GM18861 (cell line): Measurements from ENCODE around the gene PDLIM7.

Experiments used
- ATAC-seq: cut with Tn5 transposase; IDR thresholded peaks from one replicate; pipeline ENCODE4 v1.9.1; 2021; ENCODE audit not compliant: unreplicated experiment

Gene PDLIM7

DNA sequence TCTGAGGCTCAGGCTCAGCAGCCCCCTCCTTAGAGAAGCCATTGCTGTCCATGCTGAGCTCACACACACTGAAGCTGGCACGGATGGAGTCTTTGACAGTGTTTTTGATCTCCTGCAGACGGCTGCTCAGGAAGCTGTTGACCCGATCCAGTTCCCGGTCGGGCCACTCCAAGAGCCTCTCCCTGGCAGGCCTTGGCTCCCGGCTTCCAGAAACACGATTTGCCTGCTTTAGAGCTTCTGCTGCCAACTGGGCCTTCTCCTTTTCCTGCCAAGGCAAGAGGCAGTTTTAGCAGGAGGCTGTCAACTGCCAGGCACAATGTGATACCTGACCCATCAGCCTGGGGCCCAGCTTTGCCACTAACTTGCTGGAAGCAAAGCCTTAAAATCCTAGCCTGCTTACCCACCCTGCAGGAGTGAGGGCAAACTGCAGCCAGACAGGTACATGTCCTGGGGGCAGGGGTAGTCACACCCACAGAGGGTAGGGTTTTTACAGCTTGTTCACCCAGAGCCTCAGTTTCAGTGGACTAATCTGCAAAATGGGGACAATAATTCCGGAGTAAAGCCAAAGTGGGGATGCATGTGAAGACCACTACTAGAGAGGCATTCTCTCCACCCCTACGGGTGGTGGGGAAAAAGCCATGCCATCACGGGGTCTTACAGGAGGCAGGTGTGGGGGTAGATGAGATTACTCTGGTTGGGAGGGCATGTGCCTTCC lies 27.7 kb upstream of the PDLIM7 start:
- ATAC-seq, result no peak

- ATAC-seq, result no peak
Observed at GRCh38 chr5:177524539-177524900, 27.1 kb upstream of the PDLIM7 start.

DNA sequence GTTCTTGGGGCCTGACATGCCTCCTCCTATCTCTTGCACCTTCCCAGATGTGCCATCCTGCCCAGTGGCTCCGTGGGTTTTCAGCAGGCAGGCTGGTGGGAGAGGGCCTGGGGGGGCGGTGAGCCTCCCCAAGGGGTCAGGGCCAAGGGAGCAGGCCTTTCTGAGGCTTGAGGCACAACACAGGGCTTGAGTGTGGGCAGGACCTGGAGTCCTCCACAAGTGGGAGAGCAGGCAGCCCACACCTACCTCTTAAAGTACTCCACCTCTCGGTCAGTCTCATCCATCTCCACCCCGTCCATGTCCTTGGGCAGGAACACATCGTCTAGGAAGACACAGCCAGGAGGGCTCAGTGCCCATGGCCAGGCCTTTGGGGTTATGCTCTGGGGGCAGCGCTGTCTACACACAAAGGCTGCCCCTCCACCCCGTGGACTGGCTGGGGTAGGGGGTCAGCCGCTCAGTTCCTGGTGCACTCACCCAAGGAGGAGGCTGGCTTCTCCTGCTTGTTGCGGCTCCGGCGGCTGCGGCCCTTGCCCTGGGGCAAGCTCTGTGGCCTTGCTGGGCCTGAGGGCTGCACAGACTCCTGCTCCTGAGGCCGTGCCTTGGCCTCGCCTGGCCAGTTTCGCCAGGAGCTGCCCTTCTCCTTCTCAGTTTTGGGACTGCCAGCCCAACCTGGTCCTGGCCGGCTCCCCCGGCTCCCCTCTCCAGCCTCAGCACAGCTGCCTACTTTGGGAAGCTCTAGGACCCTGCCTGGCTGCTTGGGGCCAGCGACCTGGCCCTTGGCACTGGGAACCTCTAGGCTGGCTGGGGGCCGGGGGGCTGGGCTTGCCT lies 26.5 kb upstream of the PDLIM7 start:
- no peak for ATAC-seq

DNA sequence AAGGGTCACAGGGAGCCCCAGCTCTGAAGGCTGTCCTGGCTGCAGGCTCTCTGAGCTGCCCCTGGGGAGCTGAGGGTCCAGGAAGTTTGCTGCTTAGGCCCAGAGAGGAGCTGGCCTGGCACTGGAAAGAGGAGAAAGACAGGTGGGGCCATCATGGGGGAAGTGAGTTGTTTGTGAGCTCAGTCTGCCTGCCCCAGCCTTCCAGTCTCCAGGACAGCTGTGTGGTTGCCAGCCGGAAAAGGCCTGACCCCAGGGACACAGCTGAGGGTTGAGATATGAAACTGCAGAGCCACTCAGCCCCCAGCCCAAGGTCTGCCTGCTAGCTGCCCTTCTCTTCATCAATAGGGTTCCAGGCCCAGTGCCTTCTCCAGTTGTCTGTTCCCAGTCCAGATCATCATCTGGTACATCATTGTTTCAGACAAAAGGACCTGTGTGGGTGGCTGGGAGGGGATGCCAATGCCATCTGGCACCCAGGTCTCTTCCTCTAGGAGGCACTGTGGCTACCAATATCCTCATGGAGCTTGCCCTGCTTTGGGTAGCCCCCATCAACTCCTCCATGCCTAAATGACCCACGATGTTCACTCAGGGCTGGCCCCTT lies 23.6 kb upstream of the PDLIM7 start:
- ATAC-seq, result no peak

DNA sequence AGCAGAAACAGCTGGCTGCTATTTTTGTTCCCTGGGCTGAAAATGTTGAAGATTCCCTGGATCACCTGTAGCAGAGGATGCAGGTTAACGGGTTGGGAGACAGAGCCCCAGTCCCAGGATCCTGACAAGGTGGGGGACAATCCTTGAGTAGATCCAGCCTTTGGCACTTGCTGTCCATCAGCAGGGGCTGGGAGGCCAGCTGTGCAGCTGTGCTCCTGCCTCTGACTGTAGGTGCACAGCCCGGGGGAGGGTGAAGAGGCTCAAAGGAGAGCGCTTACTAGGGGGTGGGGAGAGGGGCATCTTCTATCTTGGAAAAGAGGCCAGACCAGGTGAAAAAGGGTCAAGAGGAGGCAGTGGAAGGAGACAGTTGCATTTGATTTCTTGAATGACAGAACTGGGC lies 22.9 kb upstream of the PDLIM7 start:
- ATAC-seq, result no peak

GRCh38 chr5:177519463-177520235 lies 22.2 kb upstream of the PDLIM7 start:
- ATAC-seq, result no peak

DNA sequence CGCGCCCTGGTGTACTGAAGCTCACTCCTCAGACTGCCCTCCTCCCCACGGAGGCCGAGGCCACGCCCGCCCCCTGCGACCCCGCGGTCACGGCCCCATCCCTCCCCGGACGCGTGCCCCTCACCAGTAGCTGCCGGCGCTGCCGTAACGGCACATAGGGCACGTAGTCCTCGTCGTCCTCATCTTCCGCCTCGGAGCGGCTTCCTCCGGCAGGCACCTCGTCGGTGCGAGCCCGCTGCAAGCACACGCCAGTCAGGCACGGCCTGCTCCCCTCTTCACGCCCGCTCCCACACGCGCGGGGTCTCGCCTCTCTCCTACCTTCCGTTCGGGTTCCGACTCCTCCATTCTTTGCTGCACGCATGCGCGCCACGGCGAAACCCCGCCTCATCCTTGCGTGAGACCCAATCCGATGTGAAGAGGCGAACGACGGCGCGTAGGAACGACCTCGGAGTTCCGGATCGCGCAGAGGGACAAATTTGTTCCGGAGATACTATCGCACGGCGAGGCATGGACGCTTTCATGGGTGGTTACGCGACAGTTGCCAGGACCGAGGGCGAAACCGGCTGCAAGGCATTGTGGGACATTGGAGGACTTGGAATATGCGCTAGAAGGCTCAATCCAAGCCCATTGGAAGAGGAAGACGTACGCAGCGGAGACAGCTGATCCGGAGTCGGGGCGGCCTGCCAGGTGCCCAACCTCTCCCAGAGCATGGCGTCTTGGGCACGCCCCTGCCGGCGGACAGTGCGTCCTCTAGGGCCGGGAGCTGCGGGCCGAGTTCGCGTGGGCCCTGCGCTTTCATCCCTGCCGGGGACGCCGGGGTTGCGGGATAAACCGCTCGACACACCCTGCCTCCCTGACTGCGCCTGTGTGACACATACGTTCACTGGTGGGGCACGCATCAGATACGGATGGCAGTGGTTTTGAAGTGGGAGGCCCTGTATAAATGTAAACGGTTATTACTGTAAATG lies 19.5 kb upstream of the PDLIM7 start, which contains the start of gene DDX41:
Gene DDX41, minus strand, starts transcription at position 361 of the 968 bp plus-strand sequence. Its CDS starts 16 bp downstream, at position 345.
- ATAC-seq, result peak; percentile 66

DNA sequence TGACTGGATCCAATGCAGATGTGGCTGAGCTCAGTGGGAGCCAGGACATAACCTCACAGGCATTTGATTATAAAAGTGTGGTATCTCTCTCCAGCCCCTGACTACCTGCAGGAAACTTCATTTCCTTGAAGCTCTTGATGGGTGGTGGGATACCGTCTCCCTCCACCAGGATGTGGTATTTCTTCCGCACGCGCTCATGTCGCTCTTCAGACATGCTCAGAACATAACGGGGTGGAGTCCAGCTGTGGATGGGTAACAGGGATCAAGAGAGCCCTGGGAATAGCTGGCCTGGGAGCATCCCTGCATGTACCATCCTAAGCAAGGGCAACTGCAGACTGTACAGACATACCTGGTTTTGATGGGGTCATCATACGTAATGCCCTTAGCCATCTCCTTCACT lies 18.2 kb upstream of the PDLIM7 start:
- ATAC-seq, result no peak

DNA sequence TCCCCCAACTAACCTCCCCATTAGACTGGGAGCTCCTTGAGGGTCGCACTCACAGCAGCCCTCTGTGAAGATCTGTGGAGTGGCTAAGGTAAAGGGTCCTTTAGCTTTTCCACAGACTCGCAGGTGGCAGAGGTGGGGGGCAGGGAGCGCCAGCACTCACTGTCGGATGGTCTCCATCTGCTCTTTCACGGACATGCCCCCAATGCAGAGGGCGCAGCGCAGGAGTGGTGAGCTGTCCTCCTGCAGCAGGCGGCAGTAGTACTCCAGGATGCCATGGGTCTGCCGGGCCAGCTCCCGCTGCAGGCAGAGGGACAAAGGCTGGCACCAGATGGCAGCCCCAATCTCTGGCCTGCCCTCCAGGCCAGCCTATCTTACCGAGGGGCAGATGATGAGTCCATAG lies 17.1 kb upstream of the PDLIM7 start:
- ATAC-seq, result no peak

- ATAC-seq, result no peak
Observed at GRCh38 chr5:177513500-177513899, 16.1 kb upstream of the PDLIM7 start.

GRCh38 chr5:177512736-177513380 lies 15.5 kb upstream of the PDLIM7 start:
- no peak for ATAC-seq

DNA sequence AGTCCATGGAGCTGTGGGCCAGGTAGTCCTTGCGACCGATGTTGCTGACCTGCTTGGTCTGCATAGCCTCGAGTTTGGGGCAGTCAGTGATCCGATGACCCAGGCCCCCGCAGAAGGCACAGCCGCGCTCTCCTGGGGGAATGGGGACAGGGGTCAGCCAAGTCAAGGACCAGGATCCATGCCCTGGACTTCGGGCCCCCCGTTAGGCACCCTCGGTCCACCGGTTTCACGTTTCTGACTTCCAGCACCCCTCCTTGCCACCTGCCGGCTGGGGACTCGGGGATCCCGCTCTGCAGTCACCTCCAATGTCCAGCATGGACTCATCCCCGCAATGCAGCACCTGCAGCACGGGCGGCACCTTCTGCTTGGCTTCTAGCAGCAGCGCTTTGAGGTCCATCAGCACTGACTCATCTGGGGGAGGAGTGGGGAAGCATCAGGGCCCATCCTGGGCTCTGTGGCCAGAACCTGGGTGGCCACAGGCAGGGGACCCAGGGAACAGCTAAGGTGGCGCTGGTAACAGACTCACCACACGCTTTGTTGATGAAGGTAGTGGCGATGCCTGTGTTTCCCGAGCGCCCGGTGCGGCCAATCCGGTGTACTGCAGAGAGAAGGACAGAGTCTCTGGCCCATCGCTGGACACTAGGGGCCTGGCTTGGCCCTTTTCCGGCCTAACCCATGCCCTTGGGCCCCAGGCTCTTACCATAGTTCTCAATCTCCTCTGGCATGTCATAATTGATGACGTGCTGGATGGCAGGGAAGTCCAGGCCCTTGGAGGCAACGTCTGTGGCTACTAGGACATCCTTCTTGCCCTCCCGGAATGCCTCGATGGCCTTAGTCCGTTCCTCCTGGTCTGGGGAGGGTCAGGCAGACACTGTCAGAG lies 14.6 kb upstream of the PDLIM7 start:
- ATAC-seq, result no peak

GRCh38 chr5:177511181-177511580 lies 13.8 kb upstream of the PDLIM7 start:
- ATAC-seq, result no peak

GRCh38 chr5:177510567-177511053 lies 13.2 kb upstream of the PDLIM7 start:
- ATAC-seq, result peak; percentile 33

- ATAC-seq, result peak; percentile 34
Observed at GRCh38 chr5:177509991-177510566, 12.7 kb upstream of the PDLIM7 start.

- no peak for ATAC-seq
Observed at GRCh38 chr5:177509381-177509951, 12.1 kb upstream of the PDLIM7 start, which contains the start of gene DOK3. Gene DOK3 (minus strand): TSS chr5:177509826. CDS start chr5:177509540, 286 bp downstream.

DNA sequence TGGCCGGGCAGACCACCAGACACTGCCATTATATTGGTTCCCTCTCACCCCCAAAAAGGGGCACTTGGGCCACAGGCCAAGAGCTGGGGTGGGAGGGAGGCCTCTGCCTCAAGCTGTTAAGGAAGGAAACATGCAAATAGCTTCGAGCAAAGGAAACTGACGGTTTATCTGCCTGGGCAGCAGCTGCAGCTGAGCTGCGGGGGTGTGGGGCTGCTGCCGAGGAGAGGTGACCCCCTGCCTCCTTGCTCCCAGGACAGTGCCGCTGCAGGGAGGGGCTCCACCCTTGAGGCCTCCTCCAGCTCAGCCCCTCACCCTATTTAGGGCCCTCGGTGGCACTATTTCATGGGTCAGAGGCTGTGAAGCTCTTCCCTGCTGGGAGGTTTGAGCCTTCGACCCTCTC lies 11.4 kb upstream of the PDLIM7 start:
- ATAC-seq, result no peak

DNA sequence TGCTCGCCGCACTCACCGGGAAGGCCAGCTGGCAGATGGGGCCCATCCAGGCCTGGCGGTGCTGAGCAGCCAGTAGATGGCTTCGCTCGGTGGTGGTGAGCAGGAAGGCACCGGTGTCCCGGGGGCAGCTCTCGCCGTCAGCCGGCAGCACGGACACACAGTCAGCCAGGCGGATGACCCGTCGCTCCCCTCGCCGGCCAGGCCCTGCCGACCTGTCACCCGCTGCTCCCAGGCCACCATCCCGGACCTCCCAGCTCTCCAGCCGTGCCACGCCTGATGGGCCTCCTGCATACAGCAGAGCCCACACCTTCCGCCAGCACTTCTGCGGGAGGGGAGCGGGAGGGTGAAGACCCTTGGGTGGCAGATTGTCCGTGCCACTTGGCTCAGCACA lies 10.8 kb upstream of the PDLIM7 start:
- ATAC-seq, result no peak
